PC-9 (cell line): ENCODE data around the gene FBXL13.

Experiments used
- EZH2 ChIP-seq: fragments of 200-600 bp; sonication (generic); IDR thresholded peaks from 2 replicates; pipeline ENCODE4 v1.8.0; 2017; ENCODE audit warnings: antibody characterized with exemption, low read depth
- TF ChIP-seq, protein P1 (sequence below): fragments of 200-600 bp; sonication (generic); conservative IDR thresholded peaks from 2 replicates; pipeline ENCODE4 v1.6.1; 2017; ENCODE audit warnings: mixed run types, antibody characterized with exemption, mild to moderate bottlenecking, moderate library complexity

DNA sequence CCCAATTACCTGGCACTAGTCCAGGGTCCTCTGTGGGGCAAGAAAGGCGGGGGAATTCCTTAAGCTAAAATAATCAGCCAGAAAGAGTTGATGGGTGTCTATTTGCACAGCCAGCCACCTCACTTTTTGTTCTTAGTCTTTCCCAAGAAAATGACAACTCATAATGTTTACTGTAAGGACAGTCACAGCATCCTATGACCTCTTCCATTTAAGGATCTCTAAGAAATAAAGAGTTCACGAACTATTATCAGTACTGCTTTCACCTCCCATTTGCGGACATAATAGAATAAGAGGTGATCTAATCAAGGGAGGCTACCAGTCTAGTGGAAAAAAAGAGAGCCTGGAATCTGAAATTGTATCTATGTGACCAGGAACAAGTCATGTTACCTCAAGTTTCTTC lies 234.2 kb downstream of the FBXL13 start:
- TF ChIP-seq EZH2 = no peak
- TF ChIP-seq, protein P1, sequence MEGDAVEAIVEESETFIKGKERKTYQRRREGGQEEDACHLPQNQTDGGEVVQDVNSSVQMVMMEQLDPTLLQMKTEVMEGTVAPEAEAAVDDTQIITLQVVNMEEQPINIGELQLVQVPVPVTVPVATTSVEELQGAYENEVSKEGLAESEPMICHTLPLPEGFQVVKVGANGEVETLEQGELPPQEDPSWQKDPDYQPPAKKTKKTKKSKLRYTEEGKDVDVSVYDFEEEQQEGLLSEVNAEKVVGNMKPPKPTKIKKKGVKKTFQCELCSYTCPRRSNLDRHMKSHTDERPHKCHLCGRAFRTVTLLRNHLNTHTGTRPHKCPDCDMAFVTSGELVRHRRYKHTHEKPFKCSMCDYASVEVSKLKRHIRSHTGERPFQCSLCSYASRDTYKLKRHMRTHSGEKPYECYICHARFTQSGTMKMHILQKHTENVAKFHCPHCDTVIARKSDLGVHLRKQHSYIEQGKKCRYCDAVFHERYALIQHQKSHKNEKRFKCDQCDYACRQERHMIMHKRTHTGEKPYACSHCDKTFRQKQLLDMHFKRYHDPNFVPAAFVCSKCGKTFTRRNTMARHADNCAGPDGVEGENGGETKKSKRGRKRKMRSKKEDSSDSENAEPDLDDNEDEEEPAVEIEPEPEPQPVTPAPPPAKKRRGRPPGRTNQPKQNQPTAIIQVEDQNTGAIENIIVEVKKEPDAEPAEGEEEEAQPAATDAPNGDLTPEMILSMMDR = no peak
